Measurements from ENCODE around the gene ESRRB.

ESRRB gene

GRCh38 chr14:76407449-76408150, 31.7 kb downstream of the ESRRB start:
- no peak for DNase-seq

DNA sequence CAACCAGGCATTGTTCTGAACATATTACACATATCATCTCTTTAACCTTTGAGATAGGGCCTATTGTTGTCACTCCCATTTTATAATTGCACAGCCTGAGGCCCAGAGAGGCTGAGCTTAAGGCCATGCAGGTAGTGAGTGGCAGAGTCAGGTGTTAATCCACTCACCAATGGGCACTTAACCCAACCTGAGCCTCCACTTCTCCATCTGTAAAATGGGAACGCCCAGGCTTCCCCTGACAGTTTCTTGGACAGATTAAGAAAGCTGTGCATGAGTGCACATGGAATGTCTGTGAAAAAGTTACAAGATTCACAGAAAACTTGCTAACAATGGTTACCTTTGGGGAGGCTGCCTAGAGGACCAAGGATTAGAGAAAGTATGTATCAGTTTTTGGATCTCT, 32.9 kb downstream of the ESRRB start:
- no peak for DNase-seq

- no peak for DNase-seq
Observed at GRCh38 chr14:76412501-76412900, 36.6 kb downstream of the ESRRB start.

DNA sequence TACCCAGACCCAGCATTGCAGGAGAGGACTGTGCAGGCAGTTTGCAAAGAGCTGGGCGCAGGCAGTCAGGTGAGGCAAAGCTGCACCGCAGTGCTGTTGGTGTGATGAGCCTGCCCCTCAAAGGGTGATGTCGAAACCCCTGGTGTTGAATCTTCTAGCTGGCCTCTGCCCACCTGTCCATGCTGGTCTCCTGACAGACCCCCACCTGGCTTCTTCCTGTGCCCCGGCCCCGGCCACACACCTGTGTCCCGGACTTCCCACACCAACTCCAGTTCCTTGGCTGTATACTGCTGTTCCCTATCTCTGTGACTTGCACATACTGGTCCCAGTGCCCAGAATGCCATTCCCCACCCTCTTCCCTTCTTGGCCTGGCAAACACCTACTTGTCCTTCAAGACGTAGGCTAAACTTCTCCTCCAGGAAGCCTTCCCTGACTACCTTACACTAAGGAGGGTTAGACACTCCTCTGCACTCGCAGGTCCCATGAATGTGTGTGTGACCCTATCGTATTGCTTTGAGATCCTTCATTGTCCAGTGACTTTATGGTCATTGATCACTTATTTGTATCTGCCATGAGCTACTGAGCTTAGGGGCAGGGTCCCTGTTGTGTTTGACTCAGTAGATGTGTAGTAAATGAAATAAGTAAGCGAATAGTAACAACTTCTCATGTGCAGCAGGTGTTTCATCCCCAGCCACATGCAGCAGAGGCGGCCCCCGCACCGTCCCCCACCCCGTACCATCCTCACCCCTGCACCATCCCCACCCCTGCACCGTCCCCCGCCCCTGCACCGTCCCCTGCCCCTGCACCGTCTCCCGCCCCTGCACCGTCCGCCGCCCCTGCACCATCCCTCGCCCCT, 37.4 kb downstream of the ESRRB start:
- DNase-seq = no peak

- DNase-seq = no peak
Observed at GRCh38 chr14:76413962-76414600, 38.1 kb downstream of the ESRRB start.

DNA sequence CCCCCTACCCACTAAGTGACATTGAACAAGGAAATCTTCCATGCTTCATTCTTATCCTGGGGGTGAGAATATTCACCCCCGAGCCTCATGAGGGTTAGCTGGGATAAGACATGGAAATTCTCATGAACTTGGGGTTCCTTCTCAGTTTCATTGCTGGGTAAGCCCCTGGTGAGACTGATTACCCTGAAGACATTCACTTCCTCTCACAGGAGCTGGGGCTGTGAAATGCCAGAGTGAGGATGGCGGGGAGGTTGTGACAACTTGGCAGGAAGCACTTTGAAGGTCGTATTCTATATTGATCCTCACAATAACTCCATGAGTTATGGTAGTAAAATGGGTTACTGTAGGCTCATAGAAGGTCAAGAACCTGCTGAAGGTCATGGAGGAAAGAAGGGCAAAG, 43.5 kb downstream of the ESRRB start:
- no peak for DNase-seq

- no peak for DNase-seq
Observed at GRCh38 chr14:76420827-76421226, 44.9 kb downstream of the ESRRB start.

GRCh38 chr14:76421662-76422061, 45.7 kb downstream of the ESRRB start:
- DNase-seq = no peak

GRCh38 chr14:76422662-76423061, 46.7 kb downstream of the ESRRB start:
- no peak for DNase-seq

- DNase-seq = no peak
Observed at GRCh38 chr14:76423534-76423933, 47.6 kb downstream of the ESRRB start.

- no peak for DNase-seq
Observed at GRCh38 chr14:76424359-76424758, 48.4 kb downstream of the ESRRB start.

GRCh38 chr14:76426161-76426696, 50.3 kb downstream of the ESRRB start:
- DNase-seq = no peak

- no peak for DNase-seq
Observed at GRCh38 chr14:76428611-76429010, 52.7 kb downstream of the ESRRB start.

DNA sequence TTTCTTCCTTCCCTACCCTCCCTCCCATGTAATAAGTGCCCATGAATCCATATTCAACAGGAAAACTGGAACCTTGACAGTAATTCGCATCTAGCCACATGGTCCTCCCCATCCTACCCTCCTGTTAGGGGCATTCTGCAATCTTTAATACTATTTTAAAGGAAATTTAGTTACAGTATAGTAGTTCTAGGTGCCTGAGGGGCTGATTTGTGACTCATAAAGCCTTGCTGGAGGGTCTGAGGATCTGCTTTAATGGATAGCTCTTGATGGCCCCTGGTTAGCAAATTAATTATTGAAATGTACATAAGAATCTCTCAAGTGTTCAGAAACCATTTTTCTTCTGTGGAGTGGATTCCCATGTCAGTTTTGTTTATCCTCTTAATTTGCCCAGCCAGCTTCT, 54.1 kb downstream of the ESRRB start:
- no peak for DNase-seq

GRCh38 chr14:76430475-76430980, 54.6 kb downstream of the ESRRB start:
- no peak for DNase-seq

- no peak for DNase-seq
Observed at GRCh38 chr14:76431538-76431937, 55.6 kb downstream of the ESRRB start.

GRCh38 chr14:76432827-76433752, 57.2 kb downstream of the ESRRB start:
- DNase-seq = no peak

DNA sequence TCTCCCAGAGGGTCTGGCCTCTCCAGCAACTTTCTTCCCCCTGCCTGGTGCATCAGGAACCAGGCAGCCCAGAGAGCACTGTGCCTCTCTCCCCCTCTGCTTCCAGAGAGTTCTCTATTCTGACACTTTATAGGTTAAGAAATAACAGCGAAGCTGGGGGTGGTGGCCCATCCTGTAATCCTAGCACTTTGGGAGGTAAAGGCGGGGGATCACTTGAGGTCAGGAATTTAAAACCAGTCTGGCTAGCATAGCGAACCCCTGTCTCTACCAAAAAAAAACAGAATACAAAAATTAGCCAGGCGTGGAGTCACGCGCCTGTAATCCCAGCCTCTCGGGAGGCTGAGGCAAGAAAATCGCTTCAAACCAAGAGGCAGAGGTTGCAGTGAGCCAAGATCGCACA, 58.3 kb downstream of the ESRRB start:
- no peak for DNase-seq

DNA sequence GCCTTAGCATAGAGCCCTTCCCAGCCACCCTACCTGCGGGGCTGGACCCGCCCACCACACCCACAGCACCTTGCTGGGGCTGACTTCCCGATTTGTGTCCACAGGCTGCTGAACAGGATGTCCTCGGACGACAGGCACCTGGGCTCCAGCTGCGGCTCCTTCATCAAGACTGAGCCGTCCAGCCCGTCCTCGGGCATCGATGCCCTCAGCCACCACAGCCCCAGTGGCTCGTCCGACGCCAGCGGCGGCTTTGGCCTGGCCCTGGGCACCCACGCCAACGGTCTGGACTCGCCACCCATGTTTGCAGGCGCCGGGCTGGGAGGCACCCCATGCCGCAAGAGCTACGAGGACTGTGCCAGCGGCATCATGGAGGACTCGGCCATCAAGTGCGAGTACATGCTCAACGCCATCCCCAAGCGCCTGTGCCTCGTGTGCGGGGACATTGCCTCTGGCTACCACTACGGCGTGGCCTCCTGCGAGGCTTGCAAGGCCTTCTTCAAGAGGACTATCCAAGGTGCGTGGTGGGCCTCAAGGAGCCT, 63.4 kb downstream of the ESRRB start:
- DNase-seq = no peak

- no peak for DNase-seq
Observed at GRCh38 chr14:76446486-76446885, 70.5 kb downstream of the ESRRB start.

DNA sequence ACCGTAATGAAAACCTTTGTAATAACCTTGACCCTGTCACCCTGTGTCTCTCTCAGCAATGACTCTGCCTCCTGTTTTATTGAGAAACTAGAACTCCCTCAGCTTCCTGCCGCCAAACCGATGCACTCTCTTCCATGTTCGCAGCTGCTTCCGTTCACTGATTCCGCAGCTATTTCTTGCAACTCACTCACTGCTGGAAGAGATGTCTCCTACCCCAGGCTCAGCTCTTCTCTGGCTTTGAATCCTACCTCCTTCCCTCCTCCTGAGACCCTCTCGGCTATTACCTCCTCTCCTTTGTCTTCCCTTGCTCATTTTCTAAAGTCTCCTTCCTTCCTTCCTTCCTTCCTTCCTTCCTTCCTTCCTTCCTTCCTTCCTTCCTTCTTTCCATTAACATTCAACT, 71.0 kb downstream of the ESRRB start:
- no peak for DNase-seq

DNA sequence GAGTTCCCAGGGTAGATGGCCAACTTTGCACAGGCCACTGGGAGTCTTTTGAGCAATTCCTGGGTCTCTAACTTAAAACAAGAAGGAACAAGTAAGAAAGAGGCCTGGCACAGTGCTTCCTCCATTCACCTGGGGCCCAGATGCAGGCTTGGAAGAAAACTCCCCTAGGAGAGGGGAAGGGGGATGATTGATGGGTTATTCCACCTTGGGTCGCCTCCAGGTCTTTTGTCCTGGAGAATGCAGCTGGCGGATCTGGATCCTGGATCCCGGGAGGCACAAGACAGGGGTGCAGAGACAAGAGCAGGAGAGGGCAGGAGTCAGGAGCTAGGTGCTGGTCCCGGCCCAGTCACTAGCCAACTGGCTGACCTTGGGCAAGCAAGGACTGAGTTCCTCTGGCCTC, 74.5 kb downstream of the ESRRB start:
- no peak for DNase-seq

All from cerebellar nuclear complex (tissue), 1 donor.